ENCODE results near the gene PIGM. TPM values are rescaled to one million over a fixed set of nuclear protein-coding genes. Genes with fewer than 3 reads are reported as not detected.

Gene PIGM
- total RNA-seq, 4 donors from 2014 or later, result 3.0 to 7.0 (median 4.3) TPM

DNA sequence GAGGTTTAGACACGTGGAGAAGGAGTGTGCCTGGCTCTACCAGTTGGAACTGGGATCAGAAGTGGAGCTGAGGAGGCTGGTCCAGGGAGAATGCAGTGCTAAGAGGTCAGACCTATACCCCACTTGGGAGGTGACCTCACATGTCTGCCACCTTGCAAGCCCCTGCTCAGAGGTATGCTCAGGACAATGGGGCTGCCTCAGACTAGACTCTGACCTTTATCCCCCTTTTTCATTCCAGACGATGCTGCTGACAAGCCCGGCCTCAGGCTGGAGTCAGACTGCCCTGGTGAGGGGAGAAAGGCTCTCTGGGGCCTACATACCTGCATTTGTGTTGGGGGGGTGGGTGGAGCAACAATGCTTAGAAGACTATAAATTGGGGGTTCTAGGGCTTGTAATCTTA is 33.0 kb upstream of the PIGM start:
- peak overlapping the region in 2 of 4 donors; percentile 82 to 85 for H3K27ac ChIP-seq
- 43 to 51% methylated on average over 3 of the region's 3 CpGs for WGBS, 2 donors
- no peak overlapping the region for H3K4me3 ChIP-seq
- peaks cover 0 to 81% (median 11%) of the 10 kb centered on the region in 4 donors for H3K4me1 ChIP-seq
- no peak for DNase-seq (ENCODE audit: low spot score in 2 of 2)
- no peaks in the 10 kb centered on the region for H3K9me3 ChIP-seq
- H3K27me3 ChIP-seq, result peaks cover 0 to 6% of the 10 kb centered on the region in 2 donors
- TF ChIP-seq EP300 (IDR thresholded peaks at IDR 0.05) (no peak), POLR2A (IDR thresholded peaks at IDR 0.05) (no peak)
- TF ChIP-seq, protein P1, sequence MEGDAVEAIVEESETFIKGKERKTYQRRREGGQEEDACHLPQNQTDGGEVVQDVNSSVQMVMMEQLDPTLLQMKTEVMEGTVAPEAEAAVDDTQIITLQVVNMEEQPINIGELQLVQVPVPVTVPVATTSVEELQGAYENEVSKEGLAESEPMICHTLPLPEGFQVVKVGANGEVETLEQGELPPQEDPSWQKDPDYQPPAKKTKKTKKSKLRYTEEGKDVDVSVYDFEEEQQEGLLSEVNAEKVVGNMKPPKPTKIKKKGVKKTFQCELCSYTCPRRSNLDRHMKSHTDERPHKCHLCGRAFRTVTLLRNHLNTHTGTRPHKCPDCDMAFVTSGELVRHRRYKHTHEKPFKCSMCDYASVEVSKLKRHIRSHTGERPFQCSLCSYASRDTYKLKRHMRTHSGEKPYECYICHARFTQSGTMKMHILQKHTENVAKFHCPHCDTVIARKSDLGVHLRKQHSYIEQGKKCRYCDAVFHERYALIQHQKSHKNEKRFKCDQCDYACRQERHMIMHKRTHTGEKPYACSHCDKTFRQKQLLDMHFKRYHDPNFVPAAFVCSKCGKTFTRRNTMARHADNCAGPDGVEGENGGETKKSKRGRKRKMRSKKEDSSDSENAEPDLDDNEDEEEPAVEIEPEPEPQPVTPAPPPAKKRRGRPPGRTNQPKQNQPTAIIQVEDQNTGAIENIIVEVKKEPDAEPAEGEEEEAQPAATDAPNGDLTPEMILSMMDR (IDR thresholded peaks at IDR 0.05), result no peak
- no peaks in the 10 kb centered on the region for H3K36me3 ChIP-seq

DNA sequence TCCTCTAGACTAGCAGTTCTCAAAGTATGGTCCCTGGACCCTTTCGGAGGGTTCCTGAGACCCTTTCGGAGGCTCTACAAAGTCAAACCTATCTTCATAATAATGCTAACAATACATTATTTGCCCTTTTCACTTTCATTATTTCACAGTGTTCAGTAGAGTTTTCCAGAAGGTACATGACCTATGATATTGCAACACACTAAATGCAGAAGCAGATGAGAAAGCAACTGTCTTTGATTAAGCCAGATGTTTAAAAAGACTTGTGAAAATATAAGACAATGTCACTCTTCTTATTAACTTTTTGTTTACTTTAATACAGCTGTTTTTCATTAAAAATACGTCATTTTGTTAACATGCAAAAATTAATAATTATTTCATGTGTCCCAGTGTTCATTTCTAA is 32.4 kb upstream of the PIGM start:
- whole genome bisulfite sequencing, 2 donors, result 70 to 71% methylated on average over 3 of the region's 3 CpGs
- no peak for DNase-seq (ENCODE audit: low spot score in 2 of 2)
- peaks cover 0 to under 1% of the 10 kb centered on the region in 2 donors for H3K27me3 ChIP-seq
- H3K9me3 ChIP-seq, result no peaks in the 10 kb centered on the region
- peaks cover 0 to 78% (median 11%) of the 10 kb centered on the region in 4 donors for H3K4me1 ChIP-seq
- TF ChIP-seq EP300 (IDR thresholded peaks at IDR 0.05), result no peak
- TF ChIP-seq, protein P1 (IDR thresholded peaks at IDR 0.05), result no peak
- TF ChIP-seq POLR2A (IDR thresholded peaks at IDR 0.05), result no peak
- no peaks in the 10 kb centered on the region for H3K36me3 ChIP-seq
- no peak overlapping the region for H3K4me3 ChIP-seq
- H3K27ac ChIP-seq, result peak overlapping the region; percentile 29 to 85 (median 65)

DNA sequence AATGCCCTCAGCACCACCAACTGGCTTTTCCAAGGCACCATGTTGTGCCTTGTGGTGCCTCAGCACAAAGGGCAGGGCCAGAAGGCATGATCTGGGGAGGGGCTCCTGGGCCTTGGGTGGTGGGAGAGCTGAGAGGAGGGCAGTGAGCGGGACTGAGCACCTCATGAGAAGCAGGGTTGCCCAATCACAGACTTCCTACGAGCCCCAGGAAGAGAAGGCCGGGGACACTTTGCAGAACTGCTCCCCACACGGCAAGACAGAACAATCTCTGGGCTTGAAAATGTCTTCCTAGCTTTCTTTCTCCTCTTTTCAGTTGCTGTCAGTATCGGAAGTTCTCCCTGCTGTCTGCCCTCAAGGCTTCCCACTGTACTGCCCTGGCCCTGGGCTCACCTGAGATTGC is 31.4 kb upstream of the PIGM start:
- no peak overlapping the region for H3K4me3 ChIP-seq
- DNase-seq (ENCODE audit: low spot score in 2 of 2), result no peak
- WGBS, 2 donors, result 61 to 75% methylated on average over 5 of the region's 5 CpGs
- TF ChIP-seq EP300 (IDR thresholded peaks at IDR 0.05), result no peak
- no peak for TF ChIP-seq POLR2A (IDR thresholded peaks at IDR 0.05)
- TF ChIP-seq, protein P1 (IDR thresholded peaks at IDR 0.05), result no peak
- no peaks in the 10 kb centered on the region for H3K36me3 ChIP-seq
- no peaks in the 10 kb centered on the region for H3K9me3 ChIP-seq
- H3K27me3 ChIP-seq, result no peaks in the 10 kb centered on the region
- H3K4me1 ChIP-seq, result peaks cover 0 to 71% (median 11%) of the 10 kb centered on the region in 4 donors
- H3K27ac ChIP-seq, result peak overlapping the region; percentile 48 to 85 (median 72)

DNA sequence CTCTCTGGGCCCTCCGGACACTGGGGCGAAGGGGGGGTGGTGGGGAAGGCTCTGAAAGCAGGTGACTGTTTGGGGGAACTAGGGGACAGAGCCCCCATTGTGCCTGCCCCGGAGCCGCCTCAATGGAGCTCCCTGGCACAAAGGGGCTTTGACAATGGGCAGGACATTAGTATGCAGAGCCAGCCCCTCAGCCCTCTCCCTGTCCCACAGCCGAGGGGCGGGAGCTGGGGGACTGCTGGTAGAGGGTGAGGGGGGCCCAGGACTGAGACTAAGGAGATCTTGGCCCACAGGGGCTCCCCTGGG is 30.4 kb upstream of the PIGM start:
- TF ChIP-seq EP300 (IDR thresholded peaks at IDR 0.05) (peak; percentile 8 to 65), POLR2A (IDR thresholded peaks at IDR 0.05) (no peak)
- TF ChIP-seq, protein P1 (IDR thresholded peaks at IDR 0.05), result no peak

DNA sequence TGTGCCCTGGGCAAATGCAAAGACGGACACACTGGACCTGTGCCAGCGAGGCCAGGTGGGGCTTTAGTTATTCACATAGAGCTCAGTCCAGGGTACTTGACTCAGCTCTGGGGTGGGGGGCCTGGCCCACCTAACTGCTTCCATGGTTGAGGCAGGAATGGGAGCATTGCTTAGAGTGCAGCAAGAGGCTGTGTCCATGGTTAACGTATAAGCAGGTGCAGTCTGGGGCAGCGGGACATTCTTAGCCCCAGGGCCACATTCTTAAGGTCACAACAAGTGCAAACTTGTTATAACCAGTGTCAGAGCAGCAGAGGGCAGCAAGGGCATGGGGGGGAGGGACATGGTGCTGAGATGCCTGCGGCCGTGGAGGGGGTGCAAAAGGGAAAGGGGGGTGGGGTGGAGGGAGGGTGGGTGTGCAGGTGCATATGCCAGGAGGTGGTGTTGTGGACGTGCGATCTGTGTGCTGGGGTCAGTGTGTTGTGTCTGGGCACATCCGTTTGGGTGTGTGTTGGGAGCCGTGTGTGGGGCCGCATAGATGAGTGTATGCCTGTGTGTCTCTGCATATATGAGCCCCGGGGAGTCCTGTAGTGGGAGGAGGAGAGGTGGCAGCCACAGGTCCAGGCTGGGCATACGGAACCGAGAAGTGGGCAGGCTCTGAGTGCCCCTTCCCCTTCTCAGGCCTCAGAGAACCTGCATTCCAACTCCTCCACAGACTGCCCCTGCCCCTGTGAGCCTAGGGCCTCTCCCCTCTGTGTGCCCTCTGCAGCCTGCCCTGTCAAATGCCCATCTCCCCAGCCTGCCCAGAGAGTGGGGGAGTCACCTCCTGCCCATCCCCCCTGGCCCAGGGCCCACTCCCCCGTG is 29.8 kb upstream of the PIGM start:
- H3K4me3 ChIP-seq, result no peak overlapping the region
- TF ChIP-seq POLR2A (IDR thresholded peaks at IDR 0.05) (no peak), EP300 (IDR thresholded peaks at IDR 0.05) (no peak)
- TF ChIP-seq, protein P1 (IDR thresholded peaks at IDR 0.05), result peak in 1 of 5 experiments; percentile 5
- peak overlapping the region; percentile 62 to 85 (median 72) for H3K27ac ChIP-seq
- H3K9me3 ChIP-seq, result no peaks in the 10 kb centered on the region
- DNase-seq (ENCODE audit: low spot score in 2 of 2), result no peak
- 33 to 42% methylated on average over 14 to 15 of the region's 15 CpGs for WGBS, 2 donors
- peaks cover 0 to 57% (median 7%) of the 10 kb centered on the region in 4 donors for H3K4me1 ChIP-seq
- H3K27me3 ChIP-seq, result no peaks in the 10 kb centered on the region
- no peaks in the 10 kb centered on the region for H3K36me3 ChIP-seq

More for the DNA sequence above, 30.4 kb upstream of the PIGM start:
- Histone ChIP-seq H3K4me3 (no peak overlapping the region), H3K27me3 (no peaks in the 10 kb centered on the region), H3K9me3 (no peaks in the 10 kb centered on the region), H3K4me1 (peaks cover 0 to 63% (median 10%) of the 10 kb centered on the region in 4 donors), H3K36me3 (no peaks in the 10 kb centered on the region), H3K27ac (peak overlapping the region; percentile 48 to 85 (median 72))
- peak in 1 of 2 donors; percentile 23 for DNase-seq (ENCODE audit: low spot score in 2 of 2)
- 35% methylated on average over 6 of the region's 6 CpGs for WGBS, 2 donors
